ENCODE measurements around the gene TMEM40. TPM values are rescaled to one million over a fixed set of nuclear protein-coding genes. Genes with fewer than 3 reads are reported as not detected.
A peak's percentile ranks its signal among the peaks of the same experiment; 100 is the strongest.
"Not testable (repeated sequence)": the region's sequence is repeated elsewhere in the genome, so short reads cannot be mapped to it uniquely, and the experiment has no call there.

Gene TMEM40
- total RNA-seq (2014; rRNA removed; shearing (Covaris generic)), result not detected in 2 replicates

- peak; percentile 45 for DNase-seq (ENCODE audit: low read depth)
Measured at GRCh38 chr3:12759097-12759679, at the start of gene TMEM40. TSS of gene TMEM40 (minus strand) at chr3:12759259. CDS start at chr3:12749832, 9,427 bp downstream.

GRCh38 chr3:12808587-12808986 is 49.5 kb upstream of the TMEM40 start:
- DNase-seq (ENCODE audit: low read depth), result no peak

GRCh38 chr3:12807601-12808359 is 48.7 kb upstream of the TMEM40 start:
- no peak for DNase-seq (ENCODE audit: low read depth)

- no peak for DNase-seq (ENCODE audit: low read depth)
Measured at GRCh38 chr3:12807066-12807465, 48.0 kb upstream of the TMEM40 start.

- no peak for DNase-seq (ENCODE audit: low read depth)
Measured at GRCh38 chr3:12803371-12803770, 44.3 kb upstream of the TMEM40 start.

GRCh38 chr3:12799525-12800440 is 40.7 kb upstream of the TMEM40 start:
- no peak for DNase-seq (ENCODE audit: low read depth)

GRCh38 chr3:12798559-12799179 is 39.6 kb upstream of the TMEM40 start:
- no peak for DNase-seq (ENCODE audit: low read depth)

- DNase-seq (ENCODE audit: low read depth), result no peak
Measured at GRCh38 chr3:12797892-12798558, 39.0 kb upstream of the TMEM40 start.

- no peak for DNase-seq (ENCODE audit: low read depth)
Measured at GRCh38 chr3:12797124-12797891, 38.2 kb upstream of the TMEM40 start.

- DNase-seq (ENCODE audit: low read depth), result peak; percentile 13
Measured at GRCh38 chr3:12796171-12797123, 37.4 kb upstream of the TMEM40 start, which contains the start of gene CAND2. TSS of gene CAND2 (plus strand) at chr3:12796680. CDS start at chr3:12796721, 41 bp downstream.

- no peak for DNase-seq (ENCODE audit: low read depth)
Measured at GRCh38 chr3:12793701-12794100, 34.6 kb upstream of the TMEM40 start.

- no peak for DNase-seq (ENCODE audit: low read depth)
Measured at GRCh38 chr3:12791430-12791829, 32.4 kb upstream of the TMEM40 start.

GRCh38 chr3:12787967-12788690 is 29.1 kb upstream of the TMEM40 start:
- DNase-seq (ENCODE audit: low read depth), result not testable (repeated sequence)

GRCh38 chr3:12787346-12787745 is 28.3 kb upstream of the TMEM40 start:
- DNase-seq (ENCODE audit: low read depth), result peak; percentile 38

- no peak for DNase-seq (ENCODE audit: low read depth)
Measured at GRCh38 chr3:12785096-12785495, 26.0 kb upstream of the TMEM40 start.

GRCh38 chr3:12782172-12782815 is 23.2 kb upstream of the TMEM40 start:
- peak; percentile 28 for DNase-seq (ENCODE audit: low read depth)

GRCh38 chr3:12780751-12781150 is 21.7 kb upstream of the TMEM40 start:
- no peak for DNase-seq (ENCODE audit: low read depth)

GRCh38 chr3:12777171-12777570 is 18.1 kb upstream of the TMEM40 start:
- no peak for DNase-seq (ENCODE audit: low read depth)
